ENCODE measurements around the gene LPIN3.
"Not testable (repeated sequence)": the region's sequence is repeated elsewhere in the genome, so short reads cannot be mapped to it uniquely, and the experiment has no call there.

The LPIN3 gene

GRCh38 chr20:41308726-41309413 is 31.8 kb upstream of the LPIN3 start:
- Histone ChIP-seq H3K4me3 (ENCODE audit: low read depth, low read length) (no peak overlapping the region), H3K36me3 (ENCODE audit: control insufficient read depth, insufficient read depth, low read length) (no peaks in the 10 kb centered on the region), H3K9ac (ENCODE audit: low read length) (no peak overlapping the region), H3K9me3 (ENCODE audit: control insufficient read depth, insufficient read depth, low read depth, low read length) (no peaks in the 10 kb centered on the region), H3K4me1 (ENCODE audit: control insufficient read depth, insufficient read depth, low read length) (peaks cover 10% of the 10 kb centered on the region), H3K27ac (ENCODE audit: low read depth, low read length) (no peak overlapping the region), H3K27me3 (ENCODE audit: control insufficient read depth, insufficient read depth, low read length) (no peaks in the 10 kb centered on the region; the same call in 1 of the 2 replicates)

GRCh38 chr20:41309817-41310216 is 30.8 kb upstream of the LPIN3 start:
- no peak overlapping the region for H3K9ac ChIP-seq (ENCODE audit: low read length)
- H3K4me1 ChIP-seq (ENCODE audit: control insufficient read depth, insufficient read depth, low read length) = peaks cover 10% of the 10 kb centered on the region
- H3K27ac ChIP-seq (ENCODE audit: low read depth, low read length) = no peak overlapping the region
- H3K27me3 ChIP-seq (ENCODE audit: control insufficient read depth, insufficient read depth, low read length) = no peaks in the 10 kb centered on the region; the same call in 1 of the 2 replicates
- H3K36me3 ChIP-seq (ENCODE audit: control insufficient read depth, insufficient read depth, low read length) = no peaks in the 10 kb centered on the region
- H3K9me3 ChIP-seq (ENCODE audit: control insufficient read depth, insufficient read depth, low read depth, low read length) = no peaks in the 10 kb centered on the region
- no peak overlapping the region for H3K4me3 ChIP-seq (ENCODE audit: low read depth, low read length)

GRCh38 chr20:41312009-41312408 is 28.6 kb upstream of the LPIN3 start:
- H3K4me3 ChIP-seq (ENCODE audit: low read depth, low read length); H3K27me3 ChIP-seq (ENCODE audit: control insufficient read depth, insufficient read depth, low read length); H3K27ac ChIP-seq (ENCODE audit: low read depth, low read length); H3K9ac ChIP-seq (ENCODE audit: low read length); H3K36me3 ChIP-seq (ENCODE audit: control insufficient read depth, insufficient read depth, low read length); H3K9me3 ChIP-seq (ENCODE audit: control insufficient read depth, insufficient read depth, low read depth, low read length): not testable (repeated sequence)
- H3K4me1 ChIP-seq (ENCODE audit: control insufficient read depth, insufficient read depth, low read length) = peaks cover 21% of the 10 kb centered on the region

- H3K9ac ChIP-seq (ENCODE audit: low read length) = no peak overlapping the region
- no peaks in the 10 kb centered on the region for H3K9me3 ChIP-seq (ENCODE audit: control insufficient read depth, insufficient read depth, low read depth, low read length)
- H3K4me3 ChIP-seq (ENCODE audit: low read depth, low read length) = no peak overlapping the region
- H3K27ac ChIP-seq (ENCODE audit: low read depth, low read length) = no peak overlapping the region
- H3K36me3 ChIP-seq (ENCODE audit: control insufficient read depth, insufficient read depth, low read length) = no peaks in the 10 kb centered on the region
- H3K27me3 ChIP-seq (ENCODE audit: control insufficient read depth, insufficient read depth, low read length) = peaks cover 10% of the 10 kb centered on the region
- peaks cover 10% of the 10 kb centered on the region; the same call in 1 of the 2 replicates for H3K4me1 ChIP-seq (ENCODE audit: control insufficient read depth, insufficient read depth, low read length)
These were observed 26.2 kb upstream of the LPIN3 start for GRCh38 chr20:41314386-41314785.

GRCh38 chr20:41316051-41316450 is 24.6 kb upstream of the LPIN3 start:
- Histone ChIP-seq H3K4me3 (ENCODE audit: low read depth, low read length) (peak overlapping the region; percentile 83; the same call in 1 of the 2 replicates), H3K27ac (ENCODE audit: low read depth, low read length) (no peak overlapping the region), H3K36me3 (ENCODE audit: control insufficient read depth, insufficient read depth, low read length) (no peaks in the 10 kb centered on the region), H3K9me3 (ENCODE audit: control insufficient read depth, insufficient read depth, low read depth, low read length) (no peaks in the 10 kb centered on the region), H3K27me3 (ENCODE audit: control insufficient read depth, insufficient read depth, low read length) (peaks cover 12% of the 10 kb centered on the region; the same call in 1 of the 2 replicates), H3K9ac (ENCODE audit: low read length) (no peak overlapping the region), H3K4me1 (ENCODE audit: control insufficient read depth, insufficient read depth, low read length) (peaks cover 10% of the 10 kb centered on the region; the same call in 1 of the 2 replicates)

GRCh38 chr20:41316602-41317545 is 23.7 kb upstream of the LPIN3 start:
- Histone ChIP-seq H3K9me3 (ENCODE audit: control insufficient read depth, insufficient read depth, low read depth, low read length) (no peaks in the 10 kb centered on the region), H3K27me3 (ENCODE audit: control insufficient read depth, insufficient read depth, low read length) (peaks cover 12% of the 10 kb centered on the region; the same call in 1 of the 2 replicates), H3K36me3 (ENCODE audit: control insufficient read depth, insufficient read depth, low read length) (no peaks in the 10 kb centered on the region), H3K27ac (ENCODE audit: low read depth, low read length) (no peak overlapping the region), H3K4me1 (ENCODE audit: control insufficient read depth, insufficient read depth, low read length) (peaks cover 10% of the 10 kb centered on the region; the same call in 1 of the 2 replicates), H3K9ac (ENCODE audit: low read length) (peak overlapping the region; percentile 70), H3K4me3 (ENCODE audit: low read depth, low read length) (peak overlapping the region; percentile 83)

- no peak within 1 kb of the TSS for H3K27ac ChIP-seq (ENCODE audit: low read depth, low read length)
These were observed 22.9 kb upstream of the LPIN3 start, which contains the start of gene ZHX3 for GRCh38 chr20:41317546-41318270. Gene ZHX3, minus strand, starts transcription at chr20:41317731. Its CDS starts 112,815 bp downstream, at chr20:41204916.

GRCh38 chr20:41318271-41318649 is 22.4 kb upstream of the LPIN3 start:
- H3K27ac ChIP-seq (ENCODE audit: low read depth, low read length) = no peak overlapping the region
- H3K4me1 ChIP-seq (ENCODE audit: control insufficient read depth, insufficient read depth, low read length) = peaks cover 10% of the 10 kb centered on the region; the same call in 1 of the 2 replicates
- no peaks in the 10 kb centered on the region for H3K9me3 ChIP-seq (ENCODE audit: control insufficient read depth, insufficient read depth, low read depth, low read length)
- H3K27me3 ChIP-seq (ENCODE audit: control insufficient read depth, insufficient read depth, low read length) = peaks cover 12% of the 10 kb centered on the region; the same call in 1 of the 2 replicates
- H3K9ac ChIP-seq (ENCODE audit: low read length) = no peak overlapping the region
- peak overlapping the region; percentile 83 for H3K4me3 ChIP-seq (ENCODE audit: low read depth, low read length)
- H3K36me3 ChIP-seq (ENCODE audit: control insufficient read depth, insufficient read depth, low read length) = no peaks in the 10 kb centered on the region

More at GRCh38 chr20:41317546-41318270, 22.9 kb upstream of the LPIN3 start, which contains the start of gene ZHX3:
- Histone ChIP-seq H3K27me3 (ENCODE audit: control insufficient read depth, insufficient read depth, low read length) (peaks cover 12% of the 10 kb centered on the region; the same call in 1 of the 2 replicates), H3K36me3 (ENCODE audit: control insufficient read depth, insufficient read depth, low read length) (no peaks in the 10 kb centered on the region), H3K9ac (ENCODE audit: low read length) (peak within 1 kb of the TSS; percentile 70), H3K4me1 (ENCODE audit: control insufficient read depth, insufficient read depth, low read length) (peaks cover 10% of the 10 kb centered on the region; the same call in 1 of the 2 replicates), H3K4me3 (ENCODE audit: low read depth, low read length) (peak within 1 kb of the TSS; percentile 83), H3K9me3 (ENCODE audit: control insufficient read depth, insufficient read depth, low read depth, low read length) (no peaks in the 10 kb centered on the region)

- no peak overlapping the region for H3K4me3 ChIP-seq (ENCODE audit: low read depth, low read length)
- H3K27me3 ChIP-seq (ENCODE audit: control insufficient read depth, insufficient read depth, low read length) = peaks cover 12% of the 10 kb centered on the region; the same call in 1 of the 2 replicates
- H3K36me3 ChIP-seq (ENCODE audit: control insufficient read depth, insufficient read depth, low read length) = no peaks in the 10 kb centered on the region
- no peak overlapping the region for H3K27ac ChIP-seq (ENCODE audit: low read depth, low read length)
- H3K4me1 ChIP-seq (ENCODE audit: control insufficient read depth, insufficient read depth, low read length) = peaks cover 10% of the 10 kb centered on the region; the same call in 1 of the 2 replicates
- no peaks in the 10 kb centered on the region for H3K9me3 ChIP-seq (ENCODE audit: control insufficient read depth, insufficient read depth, low read depth, low read length)
- no peak overlapping the region for H3K9ac ChIP-seq (ENCODE audit: low read length)
These were observed 20.2 kb upstream of the LPIN3 start for GRCh38 chr20:41320441-41320840.

- H3K36me3 ChIP-seq (ENCODE audit: control insufficient read depth, insufficient read depth, low read length) = no peaks in the 10 kb centered on the region
- no peak overlapping the region for H3K9ac ChIP-seq (ENCODE audit: low read length)
- H3K27me3 ChIP-seq (ENCODE audit: control insufficient read depth, insufficient read depth, low read length) = peaks cover 12% of the 10 kb centered on the region; the same call in 1 of the 2 replicates
- H3K4me1 ChIP-seq (ENCODE audit: control insufficient read depth, insufficient read depth, low read length) = peaks cover 9% of the 10 kb centered on the region; the same call in 1 of the 2 replicates
- H3K9me3 ChIP-seq (ENCODE audit: control insufficient read depth, insufficient read depth, low read depth, low read length) = no peaks in the 10 kb centered on the region
- no peak overlapping the region for H3K27ac ChIP-seq (ENCODE audit: low read depth, low read length)
- H3K4me3 ChIP-seq (ENCODE audit: low read depth, low read length) = no peak overlapping the region
These were observed 19.6 kb upstream of the LPIN3 start for GRCh38 chr20:41320976-41321375.
